Coronary artery (tissue), 2 donors: Measurements from ENCODE around the gene MARCHF7.

Experiments used
- DNase-seq: peaks from one replicate; pipeline ENCODE4 v3.0.0-alpha.2; 2017; ENCODE audit warnings: low spot score
- H3K27ac ChIP-seq, 2 donors: fragments of 200-600 bp; sonication (generic); one replicate each; pipeline ENCODE4 v1.5.1; 2016 to 2019
- H3K4me3 ChIP-seq: fragments of 200-600 bp; sonication (generic); 2 replicates; pipeline ENCODE4 v1.5.1; 2016; ENCODE audit warnings: mild to moderate bottlenecking, moderate library complexity
- CTCF ChIP-seq: fragments of 200-600 bp; sonication (generic); IDR thresholded peaks from one replicate; pipeline ENCODE4 v1.5.1; 2019; ENCODE audit warnings: antibody characterized with exemption

The MARCHF7 gene

GRCh38 chr2:159750873-159751272 is 38.6 kb downstream of the MARCHF7 start:
- TF ChIP-seq CTCF, result no peak

GRCh38 chr2:159753797-159754196 is 41.5 kb downstream of the MARCHF7 start:
- no peak for TF ChIP-seq CTCF
- Histone ChIP-seq H3K27ac (peak overlapping the region in 1 of 2 donors; percentile 3), H3K4me3 (no peak overlapping the region)
- DNase-seq, result no peak

More at GRCh38 chr2:159750873-159751272, 38.6 kb downstream of the MARCHF7 start:
- H3K27ac ChIP-seq, result no peak overlapping the region
- H3K4me3 ChIP-seq, result no peak overlapping the region
- no peak for DNase-seq

- DNase-seq, result no peak
- no peak for TF ChIP-seq CTCF
- Histone ChIP-seq H3K27ac (no peak overlapping the region), H3K4me3 (no peak overlapping the region)
Observed at GRCh38 chr2:159755014-159755413, 42.7 kb downstream of the MARCHF7 start.

GRCh38 chr2:159755788-159756187 is 43.5 kb downstream of the MARCHF7 start:
- no peak for DNase-seq
- no peak for TF ChIP-seq CTCF
- Histone ChIP-seq H3K4me3 (no peak overlapping the region), H3K27ac (no peak overlapping the region)

- Histone ChIP-seq H3K4me3 (no peak overlapping the region), H3K27ac (no peak overlapping the region)
- no peak for TF ChIP-seq CTCF
- no peak for DNase-seq
Observed at GRCh38 chr2:159758239-159758638, 45.9 kb downstream of the MARCHF7 start.

GRCh38 chr2:159758686-159759085 is 46.4 kb downstream of the MARCHF7 start:
- DNase-seq, result no peak
- Histone ChIP-seq H3K4me3 (no peak overlapping the region), H3K27ac (peak overlapping the region; percentile 18 to 39)
- TF ChIP-seq CTCF, result no peak

GRCh38 chr2:159759577-159759976 is 47.3 kb downstream of the MARCHF7 start:
- no peak for DNase-seq
- Histone ChIP-seq H3K4me3 (no peak overlapping the region), H3K27ac (peak overlapping the region in 1 of 2 donors; percentile 8)
- TF ChIP-seq CTCF, result no peak
